HG02852 (cell line): ENCODE measurements around the gene RPS10.
"Not testable (repeated sequence)": the region's sequence is repeated elsewhere in the genome, so short reads cannot be mapped to it uniquely, and the experiment has no call there.

Experiments
- ATAC-seq: cut with Tn5 transposase; IDR thresholded peaks from one replicate; pipeline ENCODE4 v1.9.1; 2021; ENCODE audit warnings: mild to moderate bottlenecking, moderate library complexity; ENCODE audit not compliant: unreplicated experiment

RPS10 gene

GRCh38 chr6:34374508-34374907, 51.4 kb downstream of the RPS10 start:
- no peak for ATAC-seq

- no peak for ATAC-seq
Measured at GRCh38 chr6:34374069-34374468, 51.8 kb downstream of the RPS10 start.

GRCh38 chr6:34373511-34373910, 52.4 kb downstream of the RPS10 start:
- ATAC-seq = no peak

GRCh38 chr6:34371865-34372264, 54.0 kb downstream of the RPS10 start:
- not testable (repeated sequence) for ATAC-seq

GRCh38 chr6:34370361-34370760, 55.5 kb downstream of the RPS10 start:
- no peak for ATAC-seq

GRCh38 chr6:34369385-34369784, 56.5 kb downstream of the RPS10 start:
- ATAC-seq = no peak
